HEK293 (cell line): ENCODE measurements around the gene PALD1.

Source experiments
- CTCF ChIA-PET: fragments of 350-600 bp; formaldehyde crosslinking; extraction: SDS; loops from one replicate; lab custom pipeline; 2021; ENCODE audit warnings: antibody characterized with exemption; lab: Yijun Ruan, JAX
- POLR2A ChIA-PET: fragments of 300-600 bp; formaldehyde crosslinking; extraction: SDS; loops from one replicate; lab custom pipeline; 2020; ENCODE audit warnings: antibody characterized with exemption, inconsistent platforms; lab: Yijun Ruan, JAX
- H3K27ac ChIP-seq: fragments of 200-500 bp; sonication (Bioruptor generic); 2 replicates; pipeline ENCODE4 v1.5.1; 2014; ENCODE audit warnings: low read depth, low read length, control low read depth, inconsistent platforms; ENCODE audit errors: extremely low read depth
- H3K36me3 ChIP-seq, 2 experiments: fragments of 200-500 bp in 1 of 2; sonication (Bioruptor generic) in 1 of 2; 1 replicate in 1 of 2; 2 replicates in 1 of 2; pipeline ENCODE4 v1.5.1; 2014 to 2017; ENCODE audit warnings: inconsistent platforms in 2 of 2, low read length in 2 of 2; ENCODE audit not compliant: control insufficient read depth in 2 of 2, insufficient read depth in 1 of 2
- H3K4me1 ChIP-seq: fragments of 200-500 bp; sonication (Bioruptor generic); 2 replicates; pipeline ENCODE4 v1.5.1; 2014; ENCODE audit warnings: mild to moderate bottlenecking, low read length, inconsistent platforms; ENCODE audit not compliant: control insufficient read depth, insufficient read depth
- H3K4me3 ChIP-seq: 2 replicates; pipeline ENCODE4 v1.5.1; 2011; ENCODE audit warnings: low read depth, mild to moderate bottlenecking, control low read depth, low read length, moderate library complexity
- H3K9me3 ChIP-seq: fragments of 200-500 bp; sonication (Bioruptor generic); 2 replicates; pipeline ENCODE4 v1.5.1; 2014; ENCODE audit warnings: low read depth, low read length, inconsistent platforms; ENCODE audit not compliant: control insufficient read depth, insufficient read depth
- BCL11A ChIP-seq: fragments of 450-650 bp; formaldehyde crosslinking; IDR thresholded peaks from 2 replicates; pipeline ENCODE4 v1.5.1; 2016; ENCODE audit warnings: low read depth, missing biosample characterization, missing genetic modification characterization
- FEZF1 ChIP-seq: fragments of 450-650 bp; formaldehyde crosslinking; IDR thresholded peaks from 2 replicates; pipeline ENCODE4 v1.5.1; 2016; ENCODE audit warnings: missing biosample characterization, missing genetic modification characterization
- GFI1B ChIP-seq: fragments of 450-650 bp; formaldehyde crosslinking; IDR thresholded peaks from 2 replicates; pipeline ENCODE4 v1.5.1; 2016; ENCODE audit warnings: missing biosample characterization, missing genetic modification characterization
- REPIN1 ChIP-seq: fragments of 450-650 bp; formaldehyde crosslinking; IDR thresholded peaks from 2 replicates; pipeline ENCODE4 v1.5.1; 2017; ENCODE audit warnings: missing biosample characterization, missing genetic modification characterization, low read depth
- SCRT1 ChIP-seq: fragments of 450-650 bp; formaldehyde crosslinking; IDR thresholded peaks from 2 replicates; pipeline ENCODE4 v1.5.1; 2016; ENCODE audit warnings: missing biosample characterization, missing genetic modification characterization, borderline replicate concordance
- TRIM28 ChIP-seq: IDR thresholded peaks from 2 replicates; pipeline ENCODE4 v1.6.1; 2011; ENCODE audit warnings: low read length, control low read depth, borderline replicate concordance
- ZBTB26 ChIP-seq: fragments of 450-650 bp; formaldehyde crosslinking; optimal IDR thresholded peaks from 2 replicates; pipeline ENCODE3; 2016; ENCODE audit warnings: missing biosample characterization, mild to moderate bottlenecking, missing genetic modification characterization
- ZEB2 ChIP-seq: fragments of 450-650 bp; formaldehyde crosslinking; IDR thresholded peaks from 2 replicates; pipeline ENCODE4 v1.5.1; 2016; ENCODE audit warnings: missing biosample characterization, missing genetic modification characterization
- ZFP37 ChIP-seq: fragments of 450-650 bp; formaldehyde crosslinking; IDR thresholded peaks from 2 replicates; pipeline ENCODE4 v1.5.1; 2016; ENCODE audit warnings: missing biosample characterization, missing genetic modification characterization
- ZNF140 ChIP-seq: fragments of 450-650 bp; formaldehyde crosslinking; IDR thresholded peaks from 2 replicates; pipeline ENCODE4 v1.5.1; 2016; ENCODE audit warnings: missing biosample characterization, missing genetic modification characterization
- ZNF501 ChIP-seq: fragments of 450-650 bp; formaldehyde crosslinking; IDR thresholded peaks from 2 replicates; pipeline ENCODE4 v1.5.1; 2016; ENCODE audit warnings: missing biosample characterization, missing genetic modification characterization
- ZNF514 ChIP-seq: fragments of 450-650 bp; formaldehyde crosslinking; IDR thresholded peaks from 2 replicates; pipeline ENCODE4 v1.5.1; 2016; ENCODE audit warnings: missing biosample characterization, missing genetic modification characterization
- ZNF548 ChIP-seq: fragments of 450-650 bp; formaldehyde crosslinking; IDR thresholded peaks from 2 replicates; pipeline ENCODE4 v1.5.1; 2016; ENCODE audit warnings: missing biosample characterization, missing genetic modification characterization
- TF ChIP-seq, protein P1 (sequence below): fragments of 450-650 bp; formaldehyde crosslinking; conservative IDR thresholded peaks from 2 replicates; pipeline ENCODE4 v1.5.1; 2016; ENCODE audit warnings: low read depth, missing biosample characterization, missing genetic modification characterization
- TF ChIP-seq, protein P2 (sequence below): fragments of 450-650 bp; formaldehyde crosslinking; IDR thresholded peaks from 2 replicates; pipeline ENCODE4 v1.5.1; 2016; ENCODE audit warnings: missing biosample characterization, missing genetic modification characterization, borderline replicate concordance
- TF ChIP-seq, protein P3 (sequence below): fragments of 450-650 bp; formaldehyde crosslinking; IDR thresholded peaks from 2 replicates; pipeline ENCODE4 v1.5.1; 2016; ENCODE audit warnings: missing biosample characterization, missing genetic modification characterization, low read depth

The PALD1 gene

DNA sequence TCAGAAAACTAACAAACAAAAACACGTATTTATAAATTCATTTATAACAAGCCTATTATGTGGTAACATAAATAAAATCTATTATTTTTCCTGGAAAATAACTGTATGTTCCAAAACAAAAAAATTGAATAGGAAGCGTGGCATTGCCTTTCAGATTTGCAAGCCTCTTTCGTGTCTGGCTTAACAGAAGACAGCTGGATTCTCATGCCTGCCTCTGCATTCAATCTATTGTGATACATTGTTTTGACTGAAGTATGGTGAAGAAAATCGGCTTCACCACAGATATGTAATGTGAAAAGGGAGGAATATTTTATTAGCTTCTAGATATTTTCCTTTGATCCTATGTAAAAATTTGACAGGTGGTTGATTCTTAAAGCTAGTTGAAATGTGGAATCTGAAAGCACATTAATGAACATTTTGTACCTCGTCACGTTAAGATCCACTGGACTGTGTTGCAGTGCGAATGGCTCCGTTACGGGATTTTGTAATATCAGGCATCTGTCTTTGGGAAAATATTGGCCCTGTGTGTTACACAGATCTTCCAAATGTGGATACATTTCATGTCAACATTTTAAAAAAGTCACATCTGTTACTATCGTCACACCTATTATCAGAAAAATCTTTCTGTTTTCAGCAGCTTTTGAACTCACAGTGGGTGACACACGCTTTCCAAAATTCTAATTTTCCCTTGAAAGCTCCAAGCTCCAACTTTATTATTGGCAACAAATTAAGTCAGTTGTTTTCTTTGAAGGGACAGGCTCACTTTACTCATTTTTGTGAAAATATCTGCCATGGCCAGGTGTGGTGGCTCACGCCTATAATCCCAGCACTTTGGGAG lies 26.2 kb downstream of the PALD1 start (continued):
- TF ChIP-seq, protein P1, sequence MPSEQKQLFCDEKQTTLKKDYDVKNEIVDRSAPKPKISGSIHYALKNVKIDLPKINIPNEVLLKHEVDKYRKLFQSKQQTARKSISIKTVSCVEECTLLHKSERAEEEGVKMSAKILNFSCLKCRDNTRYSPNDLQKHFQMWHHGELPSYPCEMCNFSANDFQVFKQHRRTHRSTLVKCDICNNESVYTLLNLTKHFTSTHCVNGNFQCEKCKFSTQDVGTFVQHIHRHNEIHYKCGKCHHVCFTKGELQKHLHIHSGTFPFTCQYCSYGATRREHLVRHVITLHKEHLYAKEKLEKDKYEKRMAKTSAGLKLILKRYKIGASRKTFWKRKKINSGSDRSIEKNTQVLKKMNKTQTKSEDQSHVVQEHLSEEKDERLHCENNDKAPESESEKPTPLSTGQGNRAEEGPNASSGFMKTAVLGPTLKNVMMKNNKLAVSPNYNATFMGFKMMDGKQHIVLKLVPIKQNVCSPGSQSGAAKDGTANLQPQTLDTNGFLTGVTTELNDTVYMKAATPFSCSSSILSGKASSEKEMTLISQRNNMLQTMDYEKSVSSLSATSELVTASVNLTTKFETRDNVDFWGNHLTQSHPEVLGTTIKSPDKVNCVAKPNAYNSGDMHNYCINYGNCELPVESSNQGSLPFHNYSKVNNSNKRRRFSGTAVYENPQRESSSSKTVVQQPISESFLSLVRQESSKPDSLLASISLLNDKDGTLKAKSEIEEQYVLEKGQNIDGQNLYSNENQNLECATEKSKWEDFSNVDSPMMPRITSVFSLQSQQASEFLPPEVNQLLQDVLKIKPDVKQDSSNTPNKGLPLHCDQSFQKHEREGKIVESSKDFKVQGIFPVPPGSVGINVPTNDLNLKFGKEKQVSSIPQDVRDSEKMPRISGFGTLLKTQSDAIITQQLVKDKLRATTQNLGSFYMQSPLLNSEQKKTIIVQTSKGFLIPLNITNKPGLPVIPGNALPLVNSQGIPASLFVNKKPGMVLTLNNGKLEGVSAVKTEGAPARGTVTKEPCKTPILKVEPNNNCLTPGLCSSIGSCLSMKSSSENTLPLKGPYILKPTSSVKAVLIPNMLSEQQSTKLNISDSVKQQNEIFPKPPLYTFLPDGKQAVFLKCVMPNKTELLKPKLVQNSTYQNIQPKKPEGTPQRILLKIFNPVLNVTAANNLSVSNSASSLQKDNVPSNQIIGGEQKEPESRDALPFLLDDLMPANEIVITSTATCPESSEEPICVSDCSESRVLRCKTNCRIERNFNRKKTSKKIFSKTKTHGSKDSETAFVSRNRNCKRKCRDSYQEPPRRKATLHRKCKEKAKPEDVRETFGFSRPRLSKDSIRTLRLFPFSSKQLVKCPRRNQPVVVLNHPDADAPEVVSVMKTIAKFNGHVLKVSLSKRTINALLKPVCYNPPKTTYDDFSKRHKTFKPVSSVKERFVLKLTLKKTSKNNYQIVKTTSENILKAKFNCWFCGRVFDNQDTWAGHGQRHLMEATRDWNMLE, result no peak
- TF ChIP-seq SCRT1 (tag by site-specific recombination) (no peak), ZEB2 (tag by site-specific recombination) (no peak), ZNF548 (tag by site-specific recombination) (no peak), FEZF1 (tag by site-specific recombination) (no peak), ZNF140 (tag by site-specific recombination) (no peak)
- TF ChIP-seq, protein P2, sequence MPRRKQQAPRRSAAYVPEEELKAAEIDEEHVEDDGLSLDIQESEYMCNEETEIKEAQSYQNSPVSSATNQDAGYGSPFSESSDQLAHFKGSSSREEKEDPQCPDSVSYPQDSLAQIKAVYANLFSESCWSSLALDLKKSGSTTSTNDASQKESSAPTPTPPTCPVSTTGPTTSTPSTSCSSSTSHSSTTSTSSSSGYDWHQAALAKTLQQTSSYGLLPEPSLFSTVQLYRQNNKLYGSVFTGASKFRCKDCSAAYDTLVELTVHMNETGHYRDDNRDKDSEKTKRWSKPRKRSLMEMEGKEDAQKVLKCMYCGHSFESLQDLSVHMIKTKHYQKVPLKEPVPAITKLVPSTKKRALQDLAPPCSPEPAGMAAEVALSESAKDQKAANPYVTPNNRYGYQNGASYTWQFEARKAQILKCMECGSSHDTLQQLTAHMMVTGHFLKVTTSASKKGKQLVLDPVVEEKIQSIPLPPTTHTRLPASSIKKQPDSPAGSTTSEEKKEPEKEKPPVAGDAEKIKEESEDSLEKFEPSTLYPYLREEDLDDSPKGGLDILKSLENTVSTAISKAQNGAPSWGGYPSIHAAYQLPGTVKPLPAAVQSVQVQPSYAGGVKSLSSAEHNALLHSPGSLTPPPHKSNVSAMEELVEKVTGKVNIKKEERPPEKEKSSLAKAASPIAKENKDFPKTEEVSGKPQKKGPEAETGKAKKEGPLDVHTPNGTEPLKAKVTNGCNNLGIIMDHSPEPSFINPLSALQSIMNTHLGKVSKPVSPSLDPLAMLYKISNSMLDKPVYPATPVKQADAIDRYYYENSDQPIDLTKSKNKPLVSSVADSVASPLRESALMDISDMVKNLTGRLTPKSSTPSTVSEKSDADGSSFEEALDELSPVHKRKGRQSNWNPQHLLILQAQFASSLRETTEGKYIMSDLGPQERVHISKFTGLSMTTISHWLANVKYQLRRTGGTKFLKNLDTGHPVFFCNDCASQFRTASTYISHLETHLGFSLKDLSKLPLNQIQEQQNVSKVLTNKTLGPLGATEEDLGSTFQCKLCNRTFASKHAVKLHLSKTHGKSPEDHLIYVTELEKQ (tag by site-specific recombination), result no peak

DNA sequence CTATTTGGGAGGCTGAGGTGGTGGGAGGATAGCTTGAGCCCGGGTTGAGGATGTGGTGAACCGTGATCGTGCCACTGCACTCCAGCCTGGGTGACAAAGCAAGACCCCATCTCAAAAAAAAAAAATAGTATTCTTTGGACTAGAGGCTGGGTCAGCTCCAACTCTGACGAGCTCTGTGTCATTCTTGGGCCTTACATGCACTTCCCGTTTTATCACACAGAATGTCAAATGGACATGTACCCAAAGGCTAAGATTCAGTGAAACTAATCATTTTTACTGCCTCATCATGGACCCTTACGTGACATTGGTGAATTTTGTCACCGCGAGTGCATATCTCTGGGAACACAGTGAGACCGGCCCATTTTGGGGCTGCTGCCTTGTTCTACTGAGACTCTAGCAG lies 27.3 kb downstream of the PALD1 start:
- CTCF ChIA-PET, result no interaction called here
- POLR2A ChIA-PET, result no interaction called here
- Histone ChIP-seq H3K9me3 (no peaks in the 10 kb centered on the region), H3K4me3 (no peak overlapping the region)
- TF ChIP-seq ZFP37 (tag by site-specific recombination) (no peak), ZNF501 (tag by site-specific recombination) (no peak), ZNF514 (tag by site-specific recombination) (no peak), REPIN1 (no peak), TRIM28 (no peak), ZBTB26 (tag by site-specific recombination) (no peak), BCL11A (tag by site-specific recombination) (no peak), GFI1B (tag by site-specific recombination) (no peak)
- TF ChIP-seq, protein P3, sequence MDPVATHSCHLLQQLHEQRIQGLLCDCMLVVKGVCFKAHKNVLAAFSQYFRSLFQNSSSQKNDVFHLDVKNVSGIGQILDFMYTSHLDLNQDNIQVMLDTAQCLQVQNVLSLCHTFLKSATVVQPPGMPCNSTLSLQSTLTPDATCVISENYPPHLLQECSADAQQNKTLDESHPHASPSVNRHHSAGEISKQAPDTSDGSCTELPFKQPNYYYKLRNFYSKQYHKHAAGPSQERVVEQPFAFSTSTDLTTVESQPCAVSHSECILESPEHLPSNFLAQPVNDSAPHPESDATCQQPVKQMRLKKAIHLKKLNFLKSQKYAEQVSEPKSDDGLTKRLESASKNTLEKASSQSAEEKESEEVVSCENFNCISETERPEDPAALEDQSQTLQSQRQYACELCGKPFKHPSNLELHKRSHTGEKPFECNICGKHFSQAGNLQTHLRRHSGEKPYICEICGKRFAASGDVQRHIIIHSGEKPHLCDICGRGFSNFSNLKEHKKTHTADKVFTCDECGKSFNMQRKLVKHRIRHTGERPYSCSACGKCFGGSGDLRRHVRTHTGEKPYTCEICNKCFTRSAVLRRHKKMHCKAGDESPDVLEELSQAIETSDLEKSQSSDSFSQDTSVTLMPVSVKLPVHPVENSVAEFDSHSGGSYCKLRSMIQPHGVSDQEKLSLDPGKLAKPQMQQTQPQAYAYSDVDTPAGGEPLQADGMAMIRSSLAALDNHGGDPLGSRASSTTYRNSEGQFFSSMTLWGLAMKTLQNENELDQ, result no peak
- TF ChIP-seq, all 188 proteins: peak for 0
- no peaks in the 10 kb centered on the region for H3K4me1 ChIP-seq
- H3K27ac ChIP-seq, result no peak overlapping the region
- no peaks in the 10 kb centered on the region for H3K36me3 ChIP-seq
